Stomach (tissue), 4 donors: ENCODE measurements around the gene ITPR1.

Source experiments
- CTCF ChIP-seq, 7 experiments: fragments of 450-650 bp in 4 of 7; fragments of 200-600 bp in 3 of 7; sonication (generic) in 3 of 7; IDR thresholded peaks; one replicate each; pipeline ENCODE4 v1.5.1; 2016 to 2019; ENCODE audit warnings: antibody characterized with exemption in 7 of 7, control low read depth in 2 of 7, mild to moderate bottlenecking in 1 of 7
- POLR2A ChIP-seq, 4 donors: fragments of 450-650 bp; IDR thresholded peaks; one replicate each; pipeline ENCODE4 v1.6.1; 2016; ENCODE audit warnings: antibody characterized with exemption in 4 of 4, control low read depth in 2 of 4, mild to moderate bottlenecking in 1 of 4, moderate library complexity in 1 of 4

- TF ChIP-seq CTCF (IDR thresholded peaks at IDR 0.05) (no peak), POLR2A (IDR thresholded peaks at IDR 0.05) (no peak)
Measured at GRCh38 chr3:4749567-4750002, 256.4 kb downstream of the ITPR1 start.
